Measurements from ENCODE around the gene ADCY5. TPM values are rescaled to one million over a fixed set of nuclear protein-coding genes. Genes with fewer than 3 reads are reported as not detected.

The ADCY5 gene
- polyA plus RNA-seq, 3 donors: not detected

- no peaks in the 10 kb centered on the region for H3K36me3 Mint-ChIP-seq
These were observed 131.2 kb downstream of the ADCY5 start for GRCh38 chr3:123317716-123318115.

GRCh38 chr3:123315271-123315595 is 133.7 kb downstream of the ADCY5 start:
- 75% methylated on average over 4 of the region's 4 CpGs for WGBS (ENCODE audit: insufficient coverage)

More at GRCh38 chr3:123317716-123318115, 131.2 kb downstream of the ADCY5 start:
- H4K20me1 ChIP-seq (ENCODE audit: insufficient read depth, low read length): no peaks in the 10 kb centered on the region
- no peak overlapping the region for H3K4me3 Mint-ChIP-seq
- H3K4me2 ChIP-seq (replicated peaks; ENCODE audit: extremely low read depth, low read length, poor library complexity, severe bottlenecking): no peak overlapping the region
- no peak overlapping the region for H3K27ac ChIP-seq (ENCODE audit: low read depth in 1 of 2, low read length in 2 of 2)
- H3K27me3 Mint-ChIP-seq (ENCODE audit: low read depth in 3 of 3): peaks cover 11 to 20% (median 18%) of the 10 kb centered on the region in 3 donors
- TF ChIP-seq CTCF (IDR thresholded peaks at IDR 0.05): no peak
- H3K27ac Mint-ChIP-seq: no peak overlapping the region
- H3K79me2 ChIP-seq (ENCODE audit: insufficient read depth, low read length): no peaks in the 10 kb centered on the region
- no peaks in the 10 kb centered on the region for H3K4me1 Mint-ChIP-seq
- no peak for DNase-seq
- no peaks in the 10 kb centered on the region for H3K4me1 ChIP-seq (ENCODE audit: control insufficient read depth in 1 of 2, insufficient read depth in 2 of 2, low read length in 2 of 2)
- no peak overlapping the region for H2AFZ ChIP-seq (ENCODE audit: insufficient read depth, low read depth, low read length, poor library complexity, severe bottlenecking)
- no peaks in the 10 kb centered on the region for H3K9me3 Mint-ChIP-seq
- no peaks in the 10 kb centered on the region for H3K27me3 ChIP-seq (ENCODE audit: control insufficient read depth in 2 of 2, insufficient read depth in 2 of 2, low read length in 2 of 2)
- no peak overlapping the region for H3K4me3 ChIP-seq (replicated peaks in 1 of 3; ENCODE audit: low read depth in 2 of 3, low read length in 3 of 3)
- intact Hi-C loops (cut with micrococcal nuclease): no loop called here
- WGBS (ENCODE audit: insufficient coverage): 95% methylated on average over 6 of the region's 14 CpGs
- H3K9me3 ChIP-seq (replicated peaks in 1 of 2; ENCODE audit: control insufficient read depth in 1 of 2, insufficient read depth in 1 of 2, low read length in 2 of 2): no peaks in the 10 kb centered on the region
- H3K9ac ChIP-seq (ENCODE audit: insufficient read depth, low read length, poor library complexity, severe bottlenecking): no peak overlapping the region
- H3K36me3 ChIP-seq (replicated peaks in 1 of 2; ENCODE audit: control insufficient read depth in 1 of 2, insufficient read depth in 2 of 2, low read length in 2 of 2): no peaks in the 10 kb centered on the region

More at GRCh38 chr3:123315271-123315595, 133.7 kb downstream of the ADCY5 start:
- Histone ChIP-seq H3K4me3 (replicated peaks in 1 of 3; ENCODE audit: low read depth in 2 of 3, low read length in 3 of 3) (no peak overlapping the region), H4K20me1 (ENCODE audit: insufficient read depth, low read length) (no peaks in the 10 kb centered on the region), H3K4me1 (ENCODE audit: control insufficient read depth in 1 of 2, insufficient read depth in 2 of 2, low read length in 2 of 2) (no peaks in the 10 kb centered on the region), H3K36me3 (replicated peaks in 1 of 2; ENCODE audit: control insufficient read depth in 1 of 2, insufficient read depth in 2 of 2, low read length in 2 of 2) (no peaks in the 10 kb centered on the region), H3K27me3 (ENCODE audit: control insufficient read depth in 2 of 2, insufficient read depth in 2 of 2, low read length in 2 of 2) (no peaks in the 10 kb centered on the region), H3K4me2 (replicated peaks; ENCODE audit: extremely low read depth, low read length, poor library complexity, severe bottlenecking) (no peak overlapping the region), H3K79me2 (ENCODE audit: insufficient read depth, low read length) (no peaks in the 10 kb centered on the region), H2AFZ (ENCODE audit: insufficient read depth, low read depth, low read length, poor library complexity, severe bottlenecking) (no peak overlapping the region), H3K27ac (ENCODE audit: low read depth in 1 of 2, low read length in 2 of 2) (no peak overlapping the region), H3K9ac (ENCODE audit: insufficient read depth, low read length, poor library complexity, severe bottlenecking) (no peak overlapping the region), H3K9me3 (replicated peaks in 1 of 2; ENCODE audit: control insufficient read depth in 1 of 2, insufficient read depth in 1 of 2, low read length in 2 of 2) (no peaks in the 10 kb centered on the region)
- H3K9me3 Mint-ChIP-seq: no peaks in the 10 kb centered on the region
- peaks cover 15 to 18% (median 16%) of the 10 kb centered on the region in 3 donors for H3K27me3 Mint-ChIP-seq (ENCODE audit: low read depth in 3 of 3)
- no peak for TF ChIP-seq CTCF (IDR thresholded peaks at IDR 0.05)
- H3K4me1 Mint-ChIP-seq: no peaks in the 10 kb centered on the region
- intact Hi-C loops (cut with micrococcal nuclease): no loop called here
- H3K27ac Mint-ChIP-seq: no peak overlapping the region
- no peaks in the 10 kb centered on the region for H3K36me3 Mint-ChIP-seq
- DNase-seq: no peak
- H3K4me3 Mint-ChIP-seq: peak overlapping the region in 1 of 2 donors; percentile 21

All from CD14-positive monocyte (primary cell).